ENCODE measurements around the gene RELL2.

Gene RELL2

GRCh38 chr5:141623611-141624010 is 13.2 kb upstream of the RELL2 start:
- H3K4me1 ChIP-seq (ENCODE audit: control insufficient read depth in 1 of 2, insufficient read depth in 2 of 2, low read length in 2 of 2): peaks cover 4 to 6% of the 10 kb centered on the region in 2 donors

DNA sequence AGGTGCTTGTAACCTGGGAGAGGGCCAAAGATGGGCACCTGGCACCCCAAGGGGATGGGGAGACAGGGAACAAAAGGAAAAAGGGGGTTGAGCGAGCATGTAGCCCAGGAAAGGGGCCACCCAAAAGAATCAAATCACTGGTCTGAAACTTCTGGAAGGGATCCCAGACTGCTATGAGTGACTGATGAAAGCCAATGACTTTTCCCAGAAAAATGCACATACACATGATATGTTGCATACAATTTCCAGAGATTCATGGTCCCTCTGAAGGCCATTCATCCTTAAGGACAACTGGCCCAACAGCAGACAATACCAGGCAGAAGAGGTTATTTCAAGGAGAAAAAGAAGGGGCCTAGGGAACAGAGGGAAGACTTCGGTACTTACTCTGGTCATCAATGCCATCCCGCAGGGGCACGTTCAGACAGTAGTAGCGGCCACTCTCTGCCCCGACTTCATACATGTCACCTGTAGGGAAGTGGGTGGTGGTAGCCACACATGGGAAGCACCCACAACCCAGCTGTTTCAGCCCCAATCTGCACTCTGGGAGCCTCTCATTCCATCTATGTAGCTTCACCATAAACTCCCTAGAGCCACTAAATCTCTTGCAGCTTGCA is 8.5 kb upstream of the RELL2 start:
- H3K27me3 ChIP-seq (ENCODE audit: low read depth, low read length): no peaks in the 10 kb centered on the region
- no peak overlapping the region for H3K27ac ChIP-seq (ENCODE audit: low read length)
- no peaks in the 10 kb centered on the region for H3K4me1 ChIP-seq (ENCODE audit: control insufficient read depth in 1 of 2, insufficient read depth in 2 of 2, low read length in 2 of 2)
- peaks cover 62 to 66% of the 10 kb centered on the region in 2 donors for H3K36me3 ChIP-seq (ENCODE audit: control insufficient read depth in 1 of 2, insufficient read depth in 2 of 2, low read length in 2 of 2)
- H3K9me3 ChIP-seq (ENCODE audit: control insufficient read depth in 1 of 2, low read length in 2 of 2): no peaks in the 10 kb centered on the region
- H3K4me3 ChIP-seq (ENCODE audit: low read depth in 1 of 2, low read length in 2 of 2): no peak overlapping the region

More at GRCh38 chr5:141623611-141624010, 13.2 kb upstream of the RELL2 start:
- Histone ChIP-seq H3K27ac (ENCODE audit: low read length) (no peak overlapping the region), H3K36me3 (ENCODE audit: control insufficient read depth in 1 of 2, insufficient read depth in 2 of 2, low read length in 2 of 2) (peaks cover 55 to 69% of the 10 kb centered on the region in 2 donors), H3K9me3 (ENCODE audit: control insufficient read depth in 1 of 2, low read length in 2 of 2) (no peaks in the 10 kb centered on the region), H3K4me3 (ENCODE audit: low read depth in 1 of 2, low read length in 2 of 2) (no peak overlapping the region), H3K27me3 (ENCODE audit: low read depth, low read length) (no peaks in the 10 kb centered on the region)

DNA sequence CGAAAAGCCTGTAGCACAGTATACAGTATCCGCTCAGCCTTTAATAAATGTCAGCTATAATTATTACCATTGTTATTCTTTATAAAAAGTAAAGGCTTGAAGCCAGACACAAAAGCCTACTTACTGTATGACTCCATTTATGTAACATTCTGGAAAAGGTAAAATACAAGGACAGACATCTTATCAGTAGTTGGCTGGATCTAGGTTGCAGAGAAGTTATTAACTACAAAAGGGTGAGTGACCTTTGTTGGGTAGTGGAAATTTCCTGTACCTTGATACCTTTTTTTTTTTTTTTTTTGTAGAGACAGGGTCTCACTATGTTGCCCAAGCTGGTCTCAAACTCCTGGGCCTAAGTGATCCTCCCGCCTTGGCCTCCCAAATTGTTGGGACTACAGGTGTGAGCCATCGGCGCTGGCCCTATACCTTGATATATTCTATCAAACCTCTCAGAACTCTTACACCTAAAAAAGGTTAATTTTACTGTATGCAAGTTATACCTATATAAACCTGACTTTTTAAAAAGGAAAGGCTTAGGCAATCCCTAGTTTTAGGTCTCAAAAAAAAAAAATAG is 6.1 kb upstream of the RELL2 start:
- Histone ChIP-seq H3K4me3 (ENCODE audit: low read depth in 1 of 2, low read length in 2 of 2) (no peak overlapping the region), H3K27me3 (ENCODE audit: low read depth, low read length) (no peaks in the 10 kb centered on the region), H3K9me3 (ENCODE audit: control insufficient read depth in 1 of 2, low read length in 2 of 2) (no peaks in the 10 kb centered on the region), H3K4me1 (ENCODE audit: control insufficient read depth in 1 of 2, insufficient read depth in 2 of 2, low read length in 2 of 2) (peaks cover 9 to 13% of the 10 kb centered on the region in 2 donors), H3K36me3 (ENCODE audit: control insufficient read depth in 1 of 2, insufficient read depth in 2 of 2, low read length in 2 of 2) (peaks cover 41 to 52% of the 10 kb centered on the region in 2 donors), H3K27ac (ENCODE audit: low read length) (no peak overlapping the region)

- H3K27ac ChIP-seq (ENCODE audit: low read length): no peak overlapping the region
- H3K4me1 ChIP-seq (ENCODE audit: control insufficient read depth in 1 of 2, insufficient read depth in 2 of 2, low read length in 2 of 2): peaks cover 9 to 26% of the 10 kb centered on the region in 2 donors
- H3K27me3 ChIP-seq (ENCODE audit: low read depth, low read length): no peaks in the 10 kb centered on the region
- no peak overlapping the region for H3K4me3 ChIP-seq (ENCODE audit: low read depth in 1 of 2, low read length in 2 of 2)
- H3K9me3 ChIP-seq (ENCODE audit: control insufficient read depth in 1 of 2, low read length in 2 of 2): no peaks in the 10 kb centered on the region
- H3K36me3 ChIP-seq (ENCODE audit: control insufficient read depth in 1 of 2, insufficient read depth in 2 of 2, low read length in 2 of 2): peaks cover 28 to 37% of the 10 kb centered on the region in 2 donors
Measured at GRCh38 chr5:141632650-141633049, 4.1 kb upstream of the RELL2 start.

GRCh38 chr5:141633871-141634561 is 2.8 kb upstream of the RELL2 start:
- peaks cover 9 to 27% of the 10 kb centered on the region in 2 donors for H3K4me1 ChIP-seq (ENCODE audit: control insufficient read depth in 1 of 2, insufficient read depth in 2 of 2, low read length in 2 of 2)
- H3K9me3 ChIP-seq (ENCODE audit: control insufficient read depth in 1 of 2, low read length in 2 of 2): no peaks in the 10 kb centered on the region
- H3K27ac ChIP-seq (ENCODE audit: low read length): no peak overlapping the region
- no peaks in the 10 kb centered on the region for H3K27me3 ChIP-seq (ENCODE audit: low read depth, low read length)
- H3K36me3 ChIP-seq (ENCODE audit: control insufficient read depth in 1 of 2, insufficient read depth in 2 of 2, low read length in 2 of 2): peaks cover 14 to 23% of the 10 kb centered on the region in 2 donors
- H3K4me3 ChIP-seq (ENCODE audit: low read depth in 1 of 2, low read length in 2 of 2): no peak overlapping the region

DNA sequence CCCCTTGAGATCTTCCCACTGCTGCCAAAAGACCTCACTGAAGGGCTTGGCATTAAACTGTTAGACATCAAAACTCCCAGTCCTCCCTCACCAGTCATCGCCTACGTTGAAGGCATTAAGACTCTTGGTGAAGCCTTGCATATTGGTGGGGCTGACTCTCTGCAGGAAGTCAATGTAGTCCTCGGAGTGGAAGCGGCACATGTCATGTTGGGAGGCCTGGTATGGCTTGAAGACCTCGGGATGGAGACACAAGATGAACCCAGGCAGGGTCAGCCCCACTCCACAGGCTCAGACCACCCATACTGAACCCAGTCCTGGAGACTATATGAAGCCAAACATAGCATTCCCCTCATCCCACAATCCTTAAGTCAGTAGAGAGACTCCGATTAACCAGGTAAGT is 2.1 kb upstream of the RELL2 start:
- H3K4me1 ChIP-seq (ENCODE audit: control insufficient read depth in 1 of 2, insufficient read depth in 2 of 2, low read length in 2 of 2): peaks cover 9 to 27% of the 10 kb centered on the region in 2 donors
- H3K4me3 ChIP-seq (ENCODE audit: low read depth in 1 of 2, low read length in 2 of 2): no peak overlapping the region
- H3K27me3 ChIP-seq (ENCODE audit: low read depth, low read length): no peaks in the 10 kb centered on the region
- H3K27ac ChIP-seq (ENCODE audit: low read length): no peak overlapping the region
- H3K36me3 ChIP-seq (ENCODE audit: control insufficient read depth in 1 of 2, insufficient read depth in 2 of 2, low read length in 2 of 2): peaks cover 7 to 16% of the 10 kb centered on the region in 2 donors
- H3K9me3 ChIP-seq (ENCODE audit: control insufficient read depth in 1 of 2, low read length in 2 of 2): no peaks in the 10 kb centered on the region

GRCh38 chr5:141635646-141636045 is 1.2 kb upstream of the RELL2 start:
- Histone ChIP-seq H3K4me1 (ENCODE audit: control insufficient read depth in 1 of 2, insufficient read depth in 2 of 2, low read length in 2 of 2) (peaks cover 9 to 27% of the 10 kb centered on the region in 2 donors), H3K27me3 (ENCODE audit: low read depth, low read length) (no peaks in the 10 kb centered on the region), H3K9me3 (ENCODE audit: control insufficient read depth in 1 of 2, low read length in 2 of 2) (no peaks in the 10 kb centered on the region), H3K4me3 (ENCODE audit: low read depth in 1 of 2, low read length in 2 of 2) (peak overlapping the region; percentile 91 to 93), H3K27ac (ENCODE audit: low read length) (no peak overlapping the region), H3K36me3 (ENCODE audit: control insufficient read depth in 1 of 2, insufficient read depth in 2 of 2, low read length in 2 of 2) (peaks cover 2 to 8% of the 10 kb centered on the region in 2 donors)

DNA sequence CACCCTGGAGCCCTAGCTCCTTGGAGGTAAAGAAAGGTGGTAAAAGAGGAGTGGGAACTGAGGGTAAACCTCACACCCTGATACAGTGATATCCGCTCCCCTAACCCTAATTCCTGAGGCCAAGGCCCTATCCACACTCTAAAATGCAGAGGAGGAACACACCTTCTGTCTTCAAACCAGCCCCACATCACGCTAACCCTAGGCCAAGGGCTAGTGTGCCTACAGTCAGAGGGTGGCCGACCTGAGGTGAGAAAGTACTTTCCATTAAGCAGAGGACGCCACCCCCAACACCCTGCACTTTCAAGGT is 738 bp upstream of the RELL2 start:
- H3K36me3 ChIP-seq (ENCODE audit: control insufficient read depth in 1 of 2, insufficient read depth in 2 of 2, low read length in 2 of 2): peaks cover 4 to 6% of the 10 kb centered on the region in 2 donors
- no peaks in the 10 kb centered on the region for H3K9me3 ChIP-seq (ENCODE audit: control insufficient read depth in 1 of 2, low read length in 2 of 2)
- H3K4me1 ChIP-seq (ENCODE audit: control insufficient read depth in 1 of 2, insufficient read depth in 2 of 2, low read length in 2 of 2): peaks cover 9 to 27% of the 10 kb centered on the region in 2 donors
- peak overlapping the region; percentile 91 to 93 for H3K4me3 ChIP-seq (ENCODE audit: low read depth in 1 of 2, low read length in 2 of 2)
- H3K27me3 ChIP-seq (ENCODE audit: low read depth, low read length): no peaks in the 10 kb centered on the region
- peak overlapping the region; percentile 28 for H3K27ac ChIP-seq (ENCODE audit: low read length)

- Histone ChIP-seq H3K27ac (ENCODE audit: low read length) (no peak overlapping the region), H3K4me3 (ENCODE audit: low read depth in 1 of 2, low read length in 2 of 2) (peak overlapping the region; percentile 91 to 93), H3K36me3 (ENCODE audit: control insufficient read depth in 1 of 2, insufficient read depth in 2 of 2, low read length in 2 of 2) (peaks cover 4 to 12% of the 10 kb centered on the region in 2 donors), H3K27me3 (ENCODE audit: low read depth, low read length) (no peaks in the 10 kb centered on the region), H3K9me3 (ENCODE audit: control insufficient read depth in 1 of 2, low read length in 2 of 2) (no peaks in the 10 kb centered on the region), H3K4me1 (ENCODE audit: control insufficient read depth in 1 of 2, insufficient read depth in 2 of 2, low read length in 2 of 2) (peaks cover 9 to 27% of the 10 kb centered on the region in 2 donors)
Measured at GRCh38 chr5:141637123-141637766, 448 bp downstream of the RELL2 start.

DNA sequence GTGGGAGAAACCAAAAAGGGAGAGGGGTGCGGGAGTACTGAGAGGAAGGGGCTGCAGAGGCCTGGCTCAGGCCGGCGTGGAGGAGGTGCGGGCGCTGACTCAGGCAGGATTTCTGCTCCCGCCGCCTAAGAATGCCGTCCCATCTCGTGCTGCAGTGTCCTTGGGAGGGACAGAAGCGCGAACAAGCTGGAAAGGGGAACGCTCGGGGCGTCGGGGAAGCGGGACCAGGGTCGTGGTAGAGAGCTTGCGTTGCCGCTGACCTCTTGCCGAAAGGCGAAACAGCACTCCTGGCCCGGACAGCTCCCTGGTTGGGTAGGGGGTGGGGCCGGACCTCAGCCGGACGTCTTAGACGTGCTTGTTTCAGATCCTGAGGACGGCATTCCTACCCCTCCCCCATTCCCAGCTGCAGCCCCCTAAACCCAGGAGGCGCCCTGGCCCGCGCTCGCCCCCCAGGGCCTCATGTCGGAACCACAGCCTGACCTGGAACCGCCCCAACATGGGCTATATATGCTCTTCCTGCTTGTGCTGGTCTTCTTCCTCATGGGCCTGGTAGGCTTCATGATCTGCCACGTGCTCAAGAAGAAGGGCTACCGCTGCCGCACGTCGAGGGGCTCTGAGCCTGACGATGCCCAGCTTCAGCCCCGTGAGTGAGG is 1.1 kb downstream of the RELL2 start:
- no peak overlapping the region for H3K27ac ChIP-seq (ENCODE audit: low read length)
- H3K27me3 ChIP-seq (ENCODE audit: low read depth, low read length): no peaks in the 10 kb centered on the region
- peak overlapping the region; percentile 91 to 93 for H3K4me3 ChIP-seq (ENCODE audit: low read depth in 1 of 2, low read length in 2 of 2)
- peaks cover 4 to 15% of the 10 kb centered on the region in 2 donors for H3K36me3 ChIP-seq (ENCODE audit: control insufficient read depth in 1 of 2, insufficient read depth in 2 of 2, low read length in 2 of 2)
- peaks cover 9 to 27% of the 10 kb centered on the region in 2 donors for H3K4me1 ChIP-seq (ENCODE audit: control insufficient read depth in 1 of 2, insufficient read depth in 2 of 2, low read length in 2 of 2)
- no peaks in the 10 kb centered on the region for H3K9me3 ChIP-seq (ENCODE audit: control insufficient read depth in 1 of 2, low read length in 2 of 2)

GRCh38 chr5:141638771-141639170 is 2.0 kb downstream of the RELL2 start:
- Histone ChIP-seq H3K4me3 (ENCODE audit: low read depth in 1 of 2, low read length in 2 of 2) (no peak overlapping the region), H3K27ac (ENCODE audit: low read length) (no peak overlapping the region), H3K27me3 (ENCODE audit: low read depth, low read length) (no peaks in the 10 kb centered on the region), H3K4me1 (ENCODE audit: control insufficient read depth in 1 of 2, insufficient read depth in 2 of 2, low read length in 2 of 2) (peaks cover 9 to 27% of the 10 kb centered on the region in 2 donors), H3K36me3 (ENCODE audit: control insufficient read depth in 1 of 2, insufficient read depth in 2 of 2, low read length in 2 of 2) (peaks cover 4 to 21% of the 10 kb centered on the region in 2 donors), H3K9me3 (ENCODE audit: control insufficient read depth in 1 of 2, low read length in 2 of 2) (no peaks in the 10 kb centered on the region)

All from muscle layer of duodenum (tissue), 2 donors.